HepG2 (cell line): ENCODE measurements around the gene C14orf119. TPM values are rescaled to one million over a fixed set of nuclear protein-coding genes. Genes with fewer than 3 reads are reported as not detected.

Source experiments
- ARNT ChIP-seq: fragments of 450-650 bp; IDR thresholded peaks from 2 replicates; pipeline ENCODE4 v1.6.1; 2017
- ATF3 ChIP-seq: sonication (generic); formaldehyde crosslinking; IDR thresholded peaks from 2 replicates; pipeline ENCODE4 v1.4.0; 2020; ENCODE audit warnings: missing genetic modification reagents
- CENPT ChIP-seq: sonication (generic); formaldehyde crosslinking; IDR thresholded peaks from 2 replicates; pipeline ENCODE4 v1.8.0; 2022; ENCODE audit warnings: low read depth, mild to moderate bottlenecking, moderate library complexity, missing genetic modification reagents
- ERF ChIP-seq: IDR thresholded peaks from 2 replicates; pipeline ENCODE4 v1.6.1; 2018; ENCODE audit warnings: missing biosample characterization, missing genetic modification reagents
- GABPA ChIP-seq, 2 experiments: IDR thresholded peaks; 2 replicates each; pipeline ENCODE4 v1.6.1; 2011 to 2016; ENCODE audit warnings: low read depth in 2 of 2, low read length in 1 of 2, missing biosample characterization in 1 of 2, missing genetic modification characterization in 1 of 2
- HCFC1 ChIP-seq: fragments of 150-350 bp; IDR thresholded peaks from 2 replicates; pipeline ENCODE4 v1.6.1; 2014; ENCODE audit warnings: low read depth, low read length
- HINFP ChIP-seq: sonication (generic); formaldehyde crosslinking; IDR thresholded peaks from 2 replicates; pipeline ENCODE4 v1.4.0; 2020; ENCODE audit warnings: low read depth, mild to moderate bottlenecking, missing genetic modification reagents
- HMG20B ChIP-seq: conservative IDR thresholded peaks from 2 replicates; pipeline ENCODE4 v1.6.1; 2016; ENCODE audit warnings: missing genetic modification reagents, missing compliant biosample characterization
- NBN ChIP-seq: fragments of 450-650 bp; conservative IDR thresholded peaks from 2 replicates; pipeline ENCODE4 v1.6.1; 2017
- RFX1 ChIP-seq: fragments of 450-650 bp; IDR thresholded peaks from 2 replicates; pipeline ENCODE4 v1.6.1; 2017
- SMAD9 ChIP-seq: sonication (generic); formaldehyde crosslinking; IDR thresholded peaks from 2 replicates; pipeline ENCODE4 v1.5.1; 2020; ENCODE audit warnings: mild to moderate bottlenecking, missing genetic modification reagents
- ZBTB7B ChIP-seq: sonication (generic); formaldehyde crosslinking; IDR thresholded peaks from 2 replicates; pipeline ENCODE4 v1.4.0; 2020; ENCODE audit warnings: missing genetic modification reagents
- ZMYM4 ChIP-seq: sonication (generic); formaldehyde crosslinking; IDR thresholded peaks from 2 replicates; pipeline ENCODE4 v1.8.1; 2023; ENCODE audit warnings: mild to moderate bottlenecking, missing genetic modification reagents
- ZNF44 ChIP-seq: sonication (generic); formaldehyde crosslinking; IDR thresholded peaks from 2 replicates; pipeline ENCODE4 v1.5.1; 2020; ENCODE audit warnings: mild to moderate bottlenecking, missing genetic modification reagents
- ZNF543 ChIP-seq: sonication (generic); formaldehyde crosslinking; IDR thresholded peaks from 2 replicates; pipeline ENCODE4 v1.4.0; 2020; ENCODE audit warnings: mild to moderate bottlenecking, missing genetic modification reagents
- ZNF547 ChIP-seq: sonication (generic); formaldehyde crosslinking; IDR thresholded peaks from 2 replicates; pipeline ENCODE4 v1.5.1; 2020; ENCODE audit warnings: mild to moderate bottlenecking, missing genetic modification reagents
- ZNF558 ChIP-seq: sonication (generic); formaldehyde crosslinking; IDR thresholded peaks from 2 replicates; pipeline ENCODE4 v1.9.0; 2022; ENCODE audit warnings: mild to moderate bottlenecking, missing genetic modification reagents, borderline replicate concordance
- ZNF564 ChIP-seq: sonication (generic); formaldehyde crosslinking; IDR thresholded peaks from 2 replicates; pipeline ENCODE4 v1.8.1; 2023; ENCODE audit warnings: mild to moderate bottlenecking, missing genetic modification reagents
- ZNF607 ChIP-seq: sonication (generic); formaldehyde crosslinking; IDR thresholded peaks from 2 replicates; pipeline ENCODE4 v1.5.1; 2020; ENCODE audit warnings: missing genetic modification reagents, mild to moderate bottlenecking, borderline replicate concordance
- ZNF674 ChIP-seq: sonication (generic); formaldehyde crosslinking; IDR thresholded peaks from 2 replicates; pipeline ENCODE4 v1.5.0; 2020; ENCODE audit warnings: low read depth, mild to moderate bottlenecking, missing genetic modification reagents
- ZNF746 ChIP-seq: sonication (generic); formaldehyde crosslinking; IDR thresholded peaks from 2 replicates; pipeline ENCODE4 v1.8.0; 2022; ENCODE audit warnings: mild to moderate bottlenecking, missing genetic modification reagents
- ZNF749 ChIP-seq: sonication (generic); formaldehyde crosslinking; IDR thresholded peaks from 2 replicates; pipeline ENCODE4 v1.8.0; 2022; ENCODE audit warnings: mild to moderate bottlenecking, missing genetic modification reagents, moderate library complexity, borderline replicate concordance
- polyA plus RNA-seq, 8 experiments: library from polyadenylated mRNA; depleted of rRNA in 3 of 8; stranded (reverse) in 7 of 8; unstranded in 1 of 8; fragments of >200 nt; fragmentation: Illumina TruSeq in 4 of 8; extraction: Trizol in 4 of 8; gene quantifications; 2 replicates each; pipeline versions ENCODE4 v1.2.1 to v1.2.3, GENCODE V29; 2011 to 2016; ENCODE audit warnings: low read depth in 4 of 8, missing spikeins in 1 of 8, mixed read lengths in 1 of 8; ENCODE audit not compliant: insufficient read depth in 1 of 8
- total RNA-seq, 5 experiments: library from RNA; depleted of rRNA; stranded (reverse); fragments of >200 nt; fragmentation: Illumina TruSeq; extraction: Trizol; gene quantifications; 2 replicates each; pipeline ENCODE4 v1.2.3, GENCODE V29; 2016; ENCODE audit warnings: low read depth in 1 of 5
- TF ChIP-seq, protein P1 (sequence below): sonication (generic); formaldehyde crosslinking; IDR thresholded peaks from 2 replicates; pipeline ENCODE4 v1.8.0; 2023; ENCODE audit warnings: mild to moderate bottlenecking, missing genetic modification reagents
- TF ChIP-seq, protein P2 (sequence below): sonication (generic); formaldehyde crosslinking; IDR thresholded peaks from 2 replicates; pipeline ENCODE4 v1.5.0; 2020; ENCODE audit warnings: mild to moderate bottlenecking, missing genetic modification reagents

The C14orf119 gene
- total and polyA plus RNA-seq, 2 of the 13 experiments (the other 11 are each of a cell fraction or from before 2014, with no cell fraction given), result 117 to 206 TPM

- TF ChIP-seq HINFP (CRISPR knock-in tag), result peak; percentile 91
- peak; percentile 93; the same call in 1 of the 2 replicates for TF ChIP-seq ZNF607 (CRISPR knock-in tag)
- peak; percentile 85 for TF ChIP-seq ERF (CRISPR knock-in tag)
- TF ChIP-seq HCFC1, result no peak
- no peak for TF ChIP-seq GABPA (IDR thresholded peaks at IDR 0.05; ENCODE audit: low read depth, low read length)
- no peak for TF ChIP-seq GABPA (CRISPR knock-in tag; IDR thresholded peaks at IDR 0.05; ENCODE audit: low read depth)
- TF ChIP-seq ZBTB7B, result no peak; the same call in 1 of the 2 replicates
- TF ChIP-seq ZNF564 (CRISPR knock-in tag), result no peak; the same call in none of the 2 replicates
- TF ChIP-seq HMG20B (CRISPR knock-in tag), result peak; percentile 36; the same call in 1 of the 2 replicates
- no peak for TF ChIP-seq ZNF558
- peak; percentile 96; the same call in 1 of the 2 replicates for TF ChIP-seq ZNF674 (CRISPR knock-in tag)
- peak; percentile 94 for TF ChIP-seq ZNF543 (CRISPR knock-in tag)
- TF ChIP-seq ZNF746, result no peak; the same call in 1 of the 2 replicates
- peak; percentile 80 for TF ChIP-seq ZMYM4 (CRISPR knock-in tag)
- peak; percentile 97 for TF ChIP-seq ZNF547 (CRISPR knock-in tag)
- peak; percentile 21; the same call in 1 of the 2 replicates for TF ChIP-seq ZNF44 (CRISPR knock-in tag)
- 0 out of 2 replicates have a peak, but pooled peaks have one; percentile 43 for TF ChIP-seq ATF3 (CRISPR knock-in tag)
- TF ChIP-seq ARNT, result no peak
- TF ChIP-seq NBN, result no peak
- TF ChIP-seq SMAD9 (CRISPR knock-in tag), result no peak; the same call in 1 of the 2 replicates
- TF ChIP-seq ZNF749 (CRISPR knock-in tag), result peak; percentile 78; the same call in 1 of the 2 replicates
- no peak; the same call in 1 of the 2 replicates for TF ChIP-seq CENPT
- TF ChIP-seq, protein P1, sequence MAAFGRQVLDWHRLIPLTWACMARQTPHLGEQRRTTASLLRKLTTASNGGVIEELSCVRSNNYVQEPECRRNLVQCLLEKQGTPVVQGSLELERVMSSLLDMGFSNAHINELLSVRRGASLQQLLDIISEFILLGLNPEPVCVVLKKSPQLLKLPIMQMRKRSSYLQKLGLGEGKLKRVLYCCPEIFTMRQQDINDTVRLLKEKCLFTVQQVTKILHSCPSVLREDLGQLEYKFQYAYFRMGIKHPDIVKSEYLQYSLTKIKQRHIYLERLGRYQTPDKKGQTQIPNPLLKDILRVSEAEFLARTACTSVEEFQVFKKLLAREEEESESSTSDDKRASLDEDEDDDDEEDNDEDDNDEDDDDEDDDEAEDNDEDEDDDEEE (CRISPR knock-in tag), result peak; percentile 82
- TF ChIP-seq, protein P2, sequence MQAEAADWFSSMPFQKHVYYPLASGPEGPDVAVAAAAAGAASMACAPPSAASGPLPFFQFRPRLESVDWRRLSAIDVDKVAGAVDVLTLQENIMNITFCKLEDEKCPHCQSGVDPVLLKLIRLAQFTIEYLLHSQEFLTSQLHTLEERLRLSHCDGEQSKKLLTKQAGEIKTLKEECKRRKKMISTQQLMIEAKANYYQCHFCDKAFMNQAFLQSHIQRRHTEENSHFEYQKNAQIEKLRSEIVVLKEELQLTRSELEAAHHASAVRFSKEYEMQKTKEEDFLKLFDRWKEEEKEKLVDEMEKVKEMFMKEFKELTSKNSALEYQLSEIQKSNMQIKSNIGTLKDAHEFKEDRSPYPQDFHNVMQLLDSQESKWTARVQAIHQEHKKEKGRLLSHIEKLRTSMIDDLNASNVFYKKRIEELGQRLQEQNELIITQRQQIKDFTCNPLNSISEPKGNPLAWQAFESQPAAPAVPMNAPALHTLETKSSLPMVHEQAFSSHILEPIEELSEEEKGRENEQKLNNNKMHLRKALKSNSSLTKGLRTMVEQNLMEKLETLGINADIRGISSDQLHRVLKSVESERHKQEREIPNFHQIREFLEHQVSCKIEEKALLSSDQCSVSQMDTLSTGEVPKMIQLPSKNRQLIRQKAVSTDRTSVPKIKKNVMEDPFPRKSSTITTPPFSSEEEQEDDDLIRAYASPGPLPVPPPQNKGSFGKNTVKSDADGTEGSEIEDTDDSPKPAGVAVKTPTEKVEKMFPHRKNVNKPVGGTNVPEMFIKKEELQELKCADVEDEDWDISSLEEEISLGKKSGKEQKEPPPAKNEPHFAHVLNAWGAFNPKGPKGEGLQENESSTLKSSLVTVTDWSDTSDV (CRISPR knock-in tag), result no peak
- TF ChIP-seq RFX1, result no peak
Observed at GRCh38 chr14:23057757-23058653, 37.3 kb upstream of the C14orf119 start (continued).
